HepG2 (cell line): Measurements from ENCODE around the gene ETS1. TPM values are rescaled to one million over a fixed set of nuclear protein-coding genes. Genes with fewer than 3 reads are reported as not detected.

Experiments used
- ATAC-seq: fragments of 200-7000 bp; cut with Tn5 transposase; 3 replicates; pipeline ENCODE4 v1.9.1; 2020; ENCODE audit warnings: mild to moderate bottlenecking, moderate library complexity
- BruUV-seq: library from RNA; stranded (reverse); fragments of 400-500 nt; replicated peaks from 2 replicates; lab custom pipeline; 2021; lab: Mats Ljungman, UMichigan
- CTCF ChIA-PET: fragments of 300-600 bp; formaldehyde crosslinking; extraction: SDS; loops from one replicate; lab custom pipeline; 2021; ENCODE audit warnings: low total read pairs, inconsistent platforms, low intra/inter-chr PET ratio; lab: Yijun Ruan, JAX
- POLR2A ChIA-PET: fragments of 350-600 bp; sonication (Branson Sonifier 250); formaldehyde crosslinking; loops from one replicate; lab custom pipeline; 2020; ENCODE audit warnings: antibody characterized with exemption, inconsistent platforms; lab: Yijun Ruan, JAX
- DNase-seq: peaks from one replicate; pipeline ENCODE4 v3.0.0-alpha.2; 2015; ENCODE audit warnings: low spot score
- FAIRE-seq: peaks from 3 replicates; lab custom pipeline; 2011; peaks lifted over from hg19 to GRCh38; lab: Jason Lieb, UNC
- H2AFZ ChIP-seq: one replicate; pipeline ENCODE4 v1.6.1; 2011; ENCODE audit warnings: low read length, inconsistent platforms
- H3K27ac ChIP-seq: fragments of 300-600 bp; 3 replicates; pipeline ENCODE4 v1.8.0; 2011; ENCODE audit warnings: mixed run types, mild to moderate bottlenecking, mixed read lengths, low read length, inconsistent platforms; ENCODE audit not compliant: insufficient read depth; ENCODE audit errors: extremely low read length
- H3K27me3 ChIP-seq, 2 experiments: fragments of 200-600 bp in 1 of 2; 2 replicates in 1 of 2; 3 replicates in 1 of 2; pipeline versions ENCODE4 v1.6.0 to v1.8.0; 2011; ENCODE audit warnings: low read length in 2 of 2, mild to moderate bottlenecking in 2 of 2, moderate library complexity in 2 of 2, inconsistent platforms in 1 of 2; ENCODE audit not compliant: insufficient read depth in 2 of 2, control insufficient read depth in 1 of 2
- H3K36me3 ChIP-seq, 2 experiments: fragments of 200-600 bp in 1 of 2; replicated peaks in 1 of 2; 2 replicates in 1 of 2; 3 replicates in 1 of 2; pipeline versions ENCODE4 v1.5.1 to v1.8.0; 2011; ENCODE audit warnings: low read length in 2 of 2, inconsistent platforms in 1 of 2; ENCODE audit not compliant: insufficient read depth in 2 of 2, control insufficient read depth in 1 of 2
- H3K4me1 ChIP-seq: 2 replicates; pipeline ENCODE4 v1.5.1; 2012; ENCODE audit warnings: low read length, inconsistent platforms; ENCODE audit not compliant: insufficient read depth
- H3K4me2 ChIP-seq: 2 replicates; pipeline ENCODE4 v1.6.0; 2011; ENCODE audit warnings: low read depth, low read length, inconsistent platforms
- H3K4me3 ChIP-seq, 3 experiments: fragments of 200-600 bp in 1 of 3; sonication (generic), shearing (Covaris generic) in 1 of 3; replicated peaks in 1 of 3; 2 replicates each; pipeline ENCODE4 v1.5.1; 2011 to 2016; ENCODE audit warnings: low read length in 3 of 3, inconsistent platforms in 2 of 3, low read depth in 2 of 3, mild to moderate bottlenecking in 2 of 3, control low read depth in 1 of 3, mixed read lengths in 1 of 3; ENCODE audit not compliant: insufficient read depth in 1 of 3
- H3K79me2 ChIP-seq: one replicate; pipeline ENCODE4 v1.6.1; 2011; ENCODE audit warnings: low read length, inconsistent platforms; ENCODE audit not compliant: insufficient read depth
- H3K9ac ChIP-seq: 2 replicates; pipeline ENCODE4 v1.6.0; 2011; ENCODE audit warnings: mild to moderate bottlenecking, low read depth, low read length, inconsistent platforms; ENCODE audit not compliant: insufficient read depth
- H3K9me3 ChIP-seq: 2 replicates; pipeline ENCODE4 v1.5.1; 2012; ENCODE audit warnings: mild to moderate bottlenecking, low read length
- H4K20me1 ChIP-seq: 2 replicates; pipeline ENCODE4 v1.6.0; 2011; ENCODE audit warnings: inconsistent platforms, mild to moderate bottlenecking, low read length, moderate library complexity; ENCODE audit not compliant: insufficient read depth
- BORCS8-MEF2B ChIP-seq: sonication (generic); formaldehyde crosslinking; IDR thresholded peaks from 2 replicates; pipeline ENCODE4 v1.8.0; 2022; ENCODE audit warnings: mild to moderate bottlenecking, missing genetic modification reagents
- NFAT5 ChIP-seq: sonication (generic); formaldehyde crosslinking; IDR thresholded peaks from 2 replicates; pipeline ENCODE4 v1.4.0; 2020; ENCODE audit warnings: missing genetic modification reagents
- NRL ChIP-seq: sonication (generic); formaldehyde crosslinking; IDR thresholded peaks from 2 replicates; pipeline ENCODE4 v1.5.0; 2020; ENCODE audit warnings: missing genetic modification reagents, mild to moderate bottlenecking, moderate library complexity, borderline replicate concordance
- POLR2AphosphoS2 ChIP-seq: IDR thresholded peaks from 2 replicates; pipeline ENCODE4 v1.6.1; 2011; ENCODE audit warnings: low read depth, low read length, improper control_type of control experiment
- RFXANK ChIP-seq: IDR thresholded peaks from 2 replicates; pipeline ENCODE4 v1.6.1; 2016
- SALL2 ChIP-seq: sonication (generic); formaldehyde crosslinking; IDR thresholded peaks from 2 replicates; pipeline ENCODE4 v1.8.1; 2023; ENCODE audit warnings: mild to moderate bottlenecking, missing genetic modification reagents, inconsistent platforms
- SMARCE1 ChIP-seq: fragments of 450-650 bp; IDR thresholded peaks from 2 replicates; pipeline ENCODE4 v1.6.1; 2017; ENCODE audit warnings: borderline replicate concordance
- SRSF1 ChIP-seq: fragments of 200-400 bp; formaldehyde crosslinking; optimal IDR thresholded peaks from 2 replicates; pipeline ENCODE3; 2017; ENCODE audit warnings: mild to moderate bottlenecking, low read depth, low read length, moderate library complexity
- TARDBP ChIP-seq: sonication (generic); formaldehyde crosslinking; IDR thresholded peaks from 2 replicates; pipeline ENCODE4 v1.8.0; 2022; ENCODE audit warnings: mild to moderate bottlenecking, missing genetic modification reagents
- TCF7 ChIP-seq: sonication (generic); IDR thresholded peaks from 2 replicates; pipeline ENCODE4 v1.6.1; 2016; ENCODE audit warnings: antibody characterized with exemption, low read depth
- ZBTB38 ChIP-seq: sonication (generic); formaldehyde crosslinking; IDR thresholded peaks from 2 replicates; pipeline ENCODE4 v1.5.1; 2020; ENCODE audit warnings: mild to moderate bottlenecking, missing genetic modification reagents
- ZMAT5 ChIP-seq: sonication (generic); formaldehyde crosslinking; IDR thresholded peaks from 2 replicates; pipeline ENCODE4 v1.5.0; 2020; ENCODE audit warnings: mild to moderate bottlenecking, low read depth, missing genetic modification reagents, borderline replicate concordance
- ZNF33A ChIP-seq: sonication (generic); formaldehyde crosslinking; IDR thresholded peaks from 2 replicates; pipeline ENCODE4 v1.5.1; 2020; ENCODE audit warnings: missing genetic modification reagents, mild to moderate bottlenecking, moderate library complexity, borderline replicate concordance
- ZNF567 ChIP-seq: sonication (generic); formaldehyde crosslinking; IDR thresholded peaks from 2 replicates; pipeline ENCODE4 v1.8.1; 2023; ENCODE audit warnings: mild to moderate bottlenecking, missing genetic modification reagents, borderline replicate concordance
- ZNF761 ChIP-seq: sonication (generic); formaldehyde crosslinking; conservative IDR thresholded peaks from 2 replicates; pipeline ENCODE4 v1.4.0; 2020; ENCODE audit warnings: mild to moderate bottlenecking, missing genetic modification reagents
- ZSCAN22 ChIP-seq: sonication (generic); formaldehyde crosslinking; IDR thresholded peaks from 2 replicates; pipeline ENCODE4 v1.4.0; 2020; ENCODE audit warnings: mild to moderate bottlenecking, missing genetic modification reagents
- ZSCAN31 ChIP-seq: sonication (generic); formaldehyde crosslinking; IDR thresholded peaks from 2 replicates; pipeline ENCODE4 v1.5.0; 2020; ENCODE audit warnings: low read depth, mild to moderate bottlenecking, missing genetic modification reagents
- WGBS: methylation state at CpG from one replicate; pipeline ENCODE4 v1.1.6; 2017; ENCODE audit warnings: low lambda C conversion rate; 5-methylcytosine and 5-hydroxymethylcytosine counted together
- in situ Hi-C: cut with HindIII; loops from 2 replicates; pipeline ENCODE4 v1.10.0; 2017; ENCODE audit warnings: low pct_unique_long_range_greater_than_20kb; ENCODE audit not compliant: extremely low pct_ligation_motif_present
- intact Hi-C: fragments of 100-400 bp; cut with micrococcal nuclease; formaldehyde crosslinking; loops from one replicate; pipeline ENCODE4 v1.10.0; 2022; ENCODE audit not compliant: unreplicated experiment
- polyA plus RNA-seq, 8 experiments: library from polyadenylated mRNA; depleted of rRNA in 3 of 8; stranded (reverse) in 7 of 8; unstranded in 1 of 8; fragments of >200 nt; fragmentation: Illumina TruSeq in 4 of 8; extraction: Trizol in 4 of 8; gene quantifications; 2 replicates each; pipeline versions ENCODE4 v1.2.1 to v1.2.3, GENCODE V29; 2011 to 2016; ENCODE audit warnings: low read depth in 4 of 8, missing spikeins in 1 of 8, mixed read lengths in 1 of 8; ENCODE audit not compliant: insufficient read depth in 1 of 8
- total RNA-seq, 5 experiments: library from RNA; depleted of rRNA; stranded (reverse); fragments of >200 nt; fragmentation: Illumina TruSeq; extraction: Trizol; gene quantifications; 2 replicates each; pipeline ENCODE4 v1.2.3, GENCODE V29; 2016; ENCODE audit warnings: low read depth in 1 of 5

ETS1 gene
- total and polyA plus RNA-seq, 2 of the 13 experiments (the other 11 are each of a cell fraction or from before 2014, with no cell fraction given) = 0.18 to 0.34 TPM

DNA sequence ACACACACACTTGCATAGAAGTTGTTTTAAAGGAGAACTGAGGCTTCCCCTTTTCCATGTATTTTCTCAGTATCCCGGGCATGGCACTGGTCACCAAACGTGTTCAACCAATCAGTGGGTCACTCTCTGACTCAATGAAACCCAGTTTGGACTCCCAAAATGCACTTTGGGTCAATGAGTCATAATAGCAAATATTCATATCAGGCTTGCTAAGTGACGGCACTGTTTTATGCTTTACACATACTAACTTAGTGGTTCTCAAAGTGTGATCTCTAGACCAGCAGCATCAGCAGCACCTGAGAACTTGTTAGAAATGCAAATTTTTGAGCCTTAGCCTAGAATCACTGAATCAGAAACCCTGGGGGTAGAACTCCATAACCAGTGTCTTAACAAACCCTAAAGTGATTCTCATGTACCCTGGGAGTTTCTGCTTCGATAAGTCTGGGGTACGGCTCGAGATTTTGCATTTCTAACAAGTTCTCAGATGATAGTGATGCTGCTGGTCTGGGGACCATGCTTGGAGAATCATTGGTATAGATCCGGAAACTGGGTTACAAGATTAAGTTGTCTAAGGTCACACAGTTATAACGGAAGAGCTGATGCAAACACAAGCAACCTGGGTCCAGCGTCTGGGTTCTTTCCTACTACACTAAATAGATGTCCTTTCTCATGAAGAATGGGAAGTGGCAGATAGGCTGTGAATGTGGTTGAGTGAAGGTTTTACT, 35.6 kb downstream of the ETS1 start:
- ChIA-PET CTCF (no interaction called here), POLR2A (no interaction called here)
- H3K4me1 ChIP-seq = no peaks in the 10 kb centered on the region
- no peak overlapping the region for H3K27ac ChIP-seq
- intact Hi-C loops (no loop called here), in situ Hi-C loops (no loop called here)
- BruUV-seq = no TSS peak
- H3K27me3 ChIP-seq = peaks cover 2 to 13% of the 10 kb centered on the region in 2 experiments; a peak in 2 of 5 replicates
- no peak overlapping the region for H3K4me3 ChIP-seq
- H4K20me1 ChIP-seq = no peaks in the 10 kb centered on the region
- no peak for DNase-seq
- ATAC-seq = no peak
- no peaks in the 10 kb centered on the region for H3K36me3 ChIP-seq
- no peak overlapping the region for H2AFZ ChIP-seq
- H3K9ac ChIP-seq = no peak overlapping the region
- 12% methylated on average over 7 of the region's 9 CpGs for WGBS
- no peak for FAIRE-seq
- no peaks in the 10 kb centered on the region for H3K9me3 ChIP-seq
- H3K79me2 ChIP-seq = no peaks in the 10 kb centered on the region
- no peak overlapping the region for H3K4me2 ChIP-seq
- no peak for TF ChIP-seq ZNF33A (CRISPR knock-in tag)
- TF ChIP-seq TARDBP (CRISPR knock-in tag) = no peak
- no peak for TF ChIP-seq SALL2
- no peak for TF ChIP-seq SRSF1
- TF ChIP-seq ZBTB38 = no peak
- no peak for TF ChIP-seq ZMAT5 (CRISPR knock-in tag)
- TF ChIP-seq BORCS8-MEF2B = no peak
- no peak for TF ChIP-seq NRL (CRISPR knock-in tag)
- no peak for TF ChIP-seq RFXANK (CRISPR knock-in tag)
- TF ChIP-seq NFAT5 = no peak
- no peak for TF ChIP-seq ZSCAN22
- no peak for TF ChIP-seq POLR2AphosphoS2
- TF ChIP-seq TCF7 = no peak
- no peak for TF ChIP-seq SMARCE1
- TF ChIP-seq ZNF567 (CRISPR knock-in tag) = no peak
- TF ChIP-seq ZNF761 (CRISPR knock-in tag) = no peak
- no peak for TF ChIP-seq ZSCAN31 (CRISPR knock-in tag)
